BE2C (cell line): ENCODE results near the gene AEBP1.
A peak's percentile ranks its signal among the peaks of the same experiment; 100 is the strongest.

Source experiments
- DNase-seq: peaks from one replicate; pipeline ENCODE4 v3.0.0-alpha.2; 2020
- H3K27me3 ChIP-seq: fragments of 250-450 bp; sonication (Bioruptor Pico); 2 replicates; pipeline ENCODE4 v1.5.1; 2020; ENCODE audit warnings: mild to moderate bottlenecking
- H3K36me3 ChIP-seq: fragments of 250-450 bp; sonication (Bioruptor Pico); 2 replicates; pipeline ENCODE4 v1.5.1; 2020; ENCODE audit warnings: mild to moderate bottlenecking
- H3K4me1 ChIP-seq: fragments of 250-450 bp; sonication (Bioruptor Pico); 2 replicates; pipeline ENCODE4 v1.5.1; 2020
- H3K4me3 ChIP-seq: 2 replicates; pipeline ENCODE4 v1.5.1; 2011; ENCODE audit warnings: low read depth, low read length
- H3K9me3 ChIP-seq: fragments of 250-450 bp; sonication (Bioruptor Pico); 2 replicates; pipeline ENCODE4 v1.5.1; 2020
- TF ChIP-seq, protein P1 (sequence below): IDR thresholded peaks from 2 replicates; pipeline ENCODE4 v1.5.1; 2012; ENCODE audit warnings: mild to moderate bottlenecking, low read depth, low read length

AEBP1 gene

DNA sequence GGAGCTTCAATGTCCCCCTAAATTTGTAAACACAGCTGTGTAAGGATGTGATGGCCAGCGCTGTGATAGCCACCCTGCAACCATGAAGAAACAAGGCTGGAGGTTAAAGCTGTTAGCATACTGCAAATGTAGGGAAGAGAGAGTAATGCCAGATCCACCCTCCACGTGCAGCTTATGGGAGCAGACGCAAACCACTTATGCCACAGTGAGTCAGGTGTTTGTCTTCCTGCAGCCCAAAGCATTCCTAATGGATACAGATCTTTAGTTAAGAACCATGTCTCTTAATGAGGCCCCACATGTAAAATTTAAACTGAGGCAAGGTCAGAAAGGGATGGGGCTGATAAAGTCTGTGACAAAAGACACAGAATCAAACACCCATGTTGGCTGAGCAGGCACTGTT, 50.6 kb downstream of the AEBP1 start:
- Histone ChIP-seq H3K9me3 (no peaks in the 10 kb centered on the region), H3K4me3 (no peak overlapping the region), H3K36me3 (no peaks in the 10 kb centered on the region), H3K27me3 (no peaks in the 10 kb centered on the region), H3K4me1 (no peaks in the 10 kb centered on the region)
- TF ChIP-seq, protein P1, sequence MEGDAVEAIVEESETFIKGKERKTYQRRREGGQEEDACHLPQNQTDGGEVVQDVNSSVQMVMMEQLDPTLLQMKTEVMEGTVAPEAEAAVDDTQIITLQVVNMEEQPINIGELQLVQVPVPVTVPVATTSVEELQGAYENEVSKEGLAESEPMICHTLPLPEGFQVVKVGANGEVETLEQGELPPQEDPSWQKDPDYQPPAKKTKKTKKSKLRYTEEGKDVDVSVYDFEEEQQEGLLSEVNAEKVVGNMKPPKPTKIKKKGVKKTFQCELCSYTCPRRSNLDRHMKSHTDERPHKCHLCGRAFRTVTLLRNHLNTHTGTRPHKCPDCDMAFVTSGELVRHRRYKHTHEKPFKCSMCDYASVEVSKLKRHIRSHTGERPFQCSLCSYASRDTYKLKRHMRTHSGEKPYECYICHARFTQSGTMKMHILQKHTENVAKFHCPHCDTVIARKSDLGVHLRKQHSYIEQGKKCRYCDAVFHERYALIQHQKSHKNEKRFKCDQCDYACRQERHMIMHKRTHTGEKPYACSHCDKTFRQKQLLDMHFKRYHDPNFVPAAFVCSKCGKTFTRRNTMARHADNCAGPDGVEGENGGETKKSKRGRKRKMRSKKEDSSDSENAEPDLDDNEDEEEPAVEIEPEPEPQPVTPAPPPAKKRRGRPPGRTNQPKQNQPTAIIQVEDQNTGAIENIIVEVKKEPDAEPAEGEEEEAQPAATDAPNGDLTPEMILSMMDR: no peak
- DNase-seq: no peak

DNA sequence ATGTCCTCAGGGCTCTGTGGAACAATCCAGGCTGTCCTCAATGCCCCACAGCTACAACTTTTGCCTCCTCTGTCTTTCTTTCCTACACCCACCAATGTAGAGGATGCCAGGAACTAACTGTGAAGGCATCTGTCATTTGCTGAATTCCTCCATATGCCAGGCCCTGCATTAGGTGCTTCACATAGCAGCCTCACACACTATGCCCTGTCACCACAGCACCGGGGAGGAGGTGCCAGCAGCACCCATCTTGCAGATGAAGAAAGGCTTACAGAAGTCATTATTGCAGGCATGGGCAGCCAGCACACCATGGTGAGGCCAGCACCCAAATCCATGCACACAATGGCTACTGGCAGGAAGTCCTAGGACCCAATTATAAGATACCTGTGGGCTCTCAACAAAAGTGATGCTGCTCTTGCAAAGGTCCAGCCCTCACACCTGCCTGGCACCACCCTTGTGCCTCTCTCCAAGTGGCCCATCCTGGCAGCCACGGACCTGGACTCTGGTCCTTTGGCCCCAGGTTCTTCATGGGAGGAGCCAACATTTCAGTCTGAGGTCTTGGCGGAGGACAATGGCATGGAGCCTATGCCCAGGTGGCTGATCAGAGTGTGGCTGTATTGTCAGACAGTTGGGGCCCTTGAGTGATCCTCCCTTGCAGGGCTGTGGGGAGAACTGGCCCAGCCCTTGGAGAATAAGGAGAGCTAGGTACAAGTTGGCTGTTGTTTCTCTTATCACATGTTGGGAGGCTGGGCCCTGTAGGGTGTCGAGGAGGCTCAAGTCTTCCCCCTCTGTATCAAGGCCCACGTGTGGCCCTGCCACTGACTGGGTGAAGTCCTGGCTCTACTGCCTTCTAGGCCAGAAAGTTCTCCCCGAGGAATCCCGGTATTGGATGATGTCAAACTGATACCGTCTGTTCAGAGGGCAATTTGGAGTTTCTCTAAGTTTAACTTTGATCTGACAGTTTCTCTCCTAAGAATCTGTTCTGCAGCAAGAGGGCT, 51.3 kb downstream of the AEBP1 start:
- no peaks in the 10 kb centered on the region for H3K4me1 ChIP-seq
- no peak overlapping the region for H3K4me3 ChIP-seq
- TF ChIP-seq, protein P1: no peak
- H3K36me3 ChIP-seq: no peaks in the 10 kb centered on the region
- DNase-seq: no peak
- H3K27me3 ChIP-seq: no peaks in the 10 kb centered on the region
- no peaks in the 10 kb centered on the region for H3K9me3 ChIP-seq

DNA sequence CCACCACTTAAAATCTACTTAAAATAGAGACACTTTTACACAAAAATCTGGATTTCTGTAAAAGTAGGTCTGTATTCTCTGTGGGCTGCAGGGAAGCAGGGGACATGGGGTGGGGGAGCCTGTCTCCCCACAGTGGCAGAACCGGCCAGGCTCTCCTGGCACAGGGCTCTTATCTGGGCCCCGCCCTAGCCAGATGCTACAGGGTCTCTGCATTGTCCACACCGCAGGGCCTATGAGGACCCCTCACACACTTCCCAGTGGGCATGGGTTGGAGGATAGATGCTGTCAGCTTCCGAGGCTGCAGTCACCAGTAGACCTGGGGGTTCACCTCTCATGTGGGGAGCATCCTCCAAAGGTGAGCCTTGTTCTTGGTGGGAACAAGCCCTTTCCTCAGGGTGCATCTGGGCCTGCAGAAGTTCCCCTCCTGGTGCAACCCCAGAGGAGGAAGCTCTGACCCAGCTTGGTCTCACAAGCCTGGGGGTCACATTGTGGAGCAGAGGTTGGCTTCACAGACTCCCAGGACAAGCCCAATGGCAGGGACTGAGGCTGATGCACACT, 52.4 kb downstream of the AEBP1 start:
- Histone ChIP-seq H3K4me1 (no peaks in the 10 kb centered on the region), H3K9me3 (no peaks in the 10 kb centered on the region), H3K27me3 (no peaks in the 10 kb centered on the region), H3K36me3 (no peaks in the 10 kb centered on the region), H3K4me3 (no peak overlapping the region)
- DNase-seq: no peak
- TF ChIP-seq, protein P1: no peak

DNA sequence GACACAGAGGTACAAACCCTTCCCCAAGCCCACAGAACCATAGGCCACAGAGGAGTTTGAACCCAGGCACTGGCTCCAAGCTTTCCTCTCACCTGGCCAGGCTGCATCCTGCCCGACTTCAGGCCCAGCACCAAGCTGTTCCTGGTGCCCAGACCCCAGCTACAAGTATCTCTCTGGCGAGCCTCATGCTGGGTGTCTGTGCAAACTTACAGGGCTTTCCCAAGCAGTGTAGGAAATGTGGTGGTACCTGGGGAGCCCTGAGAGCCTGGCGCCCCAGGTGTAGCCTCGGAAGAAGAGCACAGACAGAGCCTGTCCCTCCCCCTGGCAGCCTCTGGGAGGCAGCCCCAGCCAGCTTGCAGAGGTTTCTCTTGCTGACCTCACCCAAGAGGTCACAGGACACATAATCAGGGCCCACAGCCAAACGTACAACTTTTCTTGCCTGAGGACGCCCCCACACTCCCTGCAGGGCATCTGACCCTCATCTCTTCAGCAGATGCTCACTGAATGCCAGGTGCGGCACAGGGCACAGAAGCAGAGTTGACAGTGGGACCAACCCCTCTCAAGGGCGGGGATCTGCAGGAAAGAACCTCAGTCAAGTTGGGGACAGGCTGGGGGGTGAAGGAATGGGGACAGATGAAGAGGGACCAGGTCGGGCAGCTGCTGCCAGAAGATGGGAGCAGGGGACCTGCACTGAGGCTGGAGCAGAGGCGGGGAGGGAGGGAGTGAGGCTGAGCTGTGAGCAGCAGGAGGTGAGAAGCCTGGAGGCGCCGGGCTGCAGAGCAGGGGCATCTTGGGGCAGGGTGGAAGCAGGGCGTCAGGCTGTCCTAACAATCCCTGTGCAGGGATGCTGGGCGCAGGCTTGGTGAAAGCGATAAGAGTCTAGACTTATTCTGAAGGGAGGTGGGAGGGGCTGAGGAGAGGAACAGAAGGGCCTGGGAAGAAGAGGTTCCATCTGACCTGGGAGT, 53.3 kb downstream of the AEBP1 start:
- Histone ChIP-seq H3K27me3 (no peaks in the 10 kb centered on the region), H3K9me3 (no peaks in the 10 kb centered on the region), H3K4me1 (no peaks in the 10 kb centered on the region), H3K4me3 (no peak overlapping the region), H3K36me3 (no peaks in the 10 kb centered on the region)
- no peak for DNase-seq
- TF ChIP-seq, protein P1: no peak

DNA sequence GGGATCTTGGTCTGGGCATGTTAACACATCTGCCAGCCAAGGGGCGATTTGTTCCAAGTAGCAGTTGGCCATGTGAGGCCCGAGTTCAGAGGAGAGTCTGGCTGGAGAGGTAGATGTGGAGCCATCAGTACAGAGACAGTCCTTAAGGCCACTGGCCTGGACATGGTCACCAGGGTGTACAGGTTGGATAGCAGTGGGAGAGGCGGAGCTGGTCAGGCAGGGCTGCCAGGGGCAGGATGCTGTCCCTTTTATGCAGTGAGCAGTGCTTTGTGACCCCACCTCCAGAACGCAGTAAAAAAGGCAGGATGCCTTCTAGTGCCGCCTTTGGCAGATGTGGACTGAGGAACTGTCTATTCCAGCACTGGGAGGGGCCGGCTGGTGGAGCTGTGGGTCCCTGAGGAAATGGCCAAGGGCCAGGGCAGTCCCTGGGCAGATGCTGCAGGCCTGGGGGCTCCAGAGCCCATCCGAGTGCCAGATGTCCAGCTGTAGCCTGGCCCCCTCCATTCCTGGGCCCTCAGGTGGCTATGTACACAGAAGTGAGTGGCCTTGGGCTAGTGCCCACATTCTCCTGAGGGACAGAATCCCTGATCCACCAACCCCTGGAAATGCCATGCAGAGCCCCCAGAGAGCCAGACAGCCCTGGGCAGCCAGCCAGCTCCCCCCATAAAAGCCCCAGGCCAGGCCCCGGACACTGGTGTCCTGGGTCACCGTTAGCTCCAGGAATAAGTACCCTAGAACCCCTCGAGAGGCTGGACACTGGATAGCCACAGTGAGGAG, 54.1 kb downstream of the AEBP1 start:
- Histone ChIP-seq H3K36me3 (no peaks in the 10 kb centered on the region), H3K9me3 (no peaks in the 10 kb centered on the region), H3K27me3 (no peaks in the 10 kb centered on the region), H3K4me1 (no peaks in the 10 kb centered on the region), H3K4me3 (no peak overlapping the region)
- peak; percentile 31 for DNase-seq
- TF ChIP-seq, protein P1: no peak
